Kidney (tissue), 14 donors: ENCODE data around the gene PNO1. TPM values are rescaled to one million over a fixed set of nuclear protein-coding genes. Genes with fewer than 3 reads are reported as not detected.

Experiments
- DNase-seq, 5 donors: peaks; one replicate each; pipeline ENCODE4 v3.0.0-alpha.2; 2013 to 2020
- FAIRE-seq: peaks from 2 replicates; lab custom pipeline; 2012; peaks lifted over from hg19 to GRCh38; lab: Jason Lieb, UNC
- H3K27ac ChIP-seq, 2 donors: one replicate each; pipeline ENCODE4 v1.7.0; 2013; ENCODE audit warnings: low read depth in 2 of 2, low read length in 2 of 2, inconsistent platforms in 1 of 2
- H3K27me3 ChIP-seq: one replicate; pipeline ENCODE4 v1.7.1; 2013; ENCODE audit warnings: low read length, inconsistent platforms; ENCODE audit not compliant: control insufficient read depth, insufficient read depth
- H3K36me3 ChIP-seq, 3 donors: one replicate each; pipeline versions ENCODE4 v1.7.0 to v1.7.1; 2013; ENCODE audit warnings: low read length in 3 of 3, control low read depth in 1 of 3, inconsistent platforms in 1 of 3; ENCODE audit not compliant: insufficient read depth in 3 of 3, control insufficient read depth in 2 of 3
- H3K4me1 ChIP-seq, 3 donors: one replicate each; pipeline versions ENCODE4 v1.7.0 to v1.7.1; 2013; ENCODE audit warnings: low read length in 3 of 3, inconsistent platforms in 1 of 3, low read depth in 1 of 3; ENCODE audit not compliant: control insufficient read depth in 2 of 3, insufficient read depth in 2 of 3
- H3K4me3 ChIP-seq, 3 donors: one replicate each; pipeline versions ENCODE4 v1.7.0 to v1.8.1; 2013; ENCODE audit warnings: low read length in 3 of 3, control low read depth in 1 of 3, inconsistent platforms in 1 of 3
- H3K9ac ChIP-seq, 3 donors: one replicate each; pipeline versions ENCODE4 v1.7.0 to v1.7.1; 2013; ENCODE audit warnings: low read length in 3 of 3, control low read depth in 1 of 3, inconsistent platforms in 1 of 3
- H3K9me3 ChIP-seq, 3 donors: one replicate each; pipeline versions ENCODE4 v1.7.0 to v1.7.1; 2013; ENCODE audit warnings: low read length in 3 of 3, control low read depth in 1 of 3, inconsistent platforms in 1 of 3; ENCODE audit not compliant: control insufficient read depth in 2 of 3, insufficient read depth in 1 of 3
- CTCF ChIP-seq: IDR thresholded peaks from 3 replicates; pipeline ENCODE4 v1.5.1; 2012; ENCODE audit warnings: mild to moderate bottlenecking, moderate library complexity, borderline replicate concordance; ENCODE audit not compliant: insufficient read depth; ENCODE audit errors: extremely low read depth
- intact Hi-C: fragments of 100-400 bp; cut with DNase I; formaldehyde crosslinking; loops from one replicate; pipeline ENCODE4 v1.11.1; 2022
- polyA plus RNA-seq: library from polyadenylated mRNA; stranded (reverse); fragments of 350-450 nt; fragmentation: Illumina TruSeq; extraction: RNeasy Lipid Tissue Mini Kit (QIAGEN cat#74804); gene quantifications from one replicate; pipeline ENCODE4 v1.2.3, GENCODE V29; 2014; ENCODE audit warnings: low read depth, low replicate concordance; ENCODE audit not compliant: insufficient read depth
- total RNA-seq: library from RNA; stranded (reverse); fragmentation: NEBNext Ultra II Directional; extraction: Animal tissue kit (Norgen Biotek cat#: 25700); gene quantifications from one replicate; pipeline ENCODE4 v1.2.1, GENCODE V29; 2021
- donor health status: control.
- donor health status: control.
- donor health status: control.
- donor health status: control.
- donor health status: control.
- donor health status: DM: yes; HTN: yes; CAD: no.
- donor health status: Normal renal cell carcinoma (clear cell type).

PNO1 gene
- total and polyA plus RNA-seq, 2 donors from 2014 or later: 11.3 to 13.4 TPM

DNA sequence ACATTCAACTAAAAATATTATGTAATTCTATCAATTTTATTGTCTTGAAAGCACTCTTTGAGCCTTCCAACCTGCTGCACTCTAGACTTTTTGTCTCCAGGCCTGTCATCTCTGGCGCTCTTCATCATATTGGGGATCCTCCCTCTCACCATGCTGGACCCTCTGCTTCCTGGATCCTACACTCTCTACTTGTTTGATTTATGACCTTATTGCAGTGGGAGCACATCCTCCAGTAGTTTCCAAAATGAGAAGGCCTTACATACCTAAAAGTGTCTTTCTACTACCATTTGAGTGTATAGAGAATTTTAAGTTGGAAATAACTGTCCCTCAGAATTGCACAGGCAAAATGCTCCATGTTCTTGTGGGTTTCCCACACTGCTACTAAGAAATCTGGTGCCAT lies 25.2 kb downstream of the PNO1 start:
- FAIRE-seq: no peak
- TF ChIP-seq CTCF: no peak
- H3K27me3 ChIP-seq: no peaks in the 10 kb centered on the region
- intact Hi-C loops: no loop called here
- H3K4me3 ChIP-seq: no peak overlapping the region
- no peaks in the 10 kb centered on the region for H3K4me1 ChIP-seq
- peak in 1 of 5 donors; percentile 9 for DNase-seq
- H3K27ac ChIP-seq: no peak overlapping the region
- peaks cover 0 to 9% (median 0%) of the 10 kb centered on the region in 3 donors for H3K36me3 ChIP-seq
- no peak overlapping the region for H3K9ac ChIP-seq
- H3K9me3 ChIP-seq: no peaks in the 10 kb centered on the region

DNA sequence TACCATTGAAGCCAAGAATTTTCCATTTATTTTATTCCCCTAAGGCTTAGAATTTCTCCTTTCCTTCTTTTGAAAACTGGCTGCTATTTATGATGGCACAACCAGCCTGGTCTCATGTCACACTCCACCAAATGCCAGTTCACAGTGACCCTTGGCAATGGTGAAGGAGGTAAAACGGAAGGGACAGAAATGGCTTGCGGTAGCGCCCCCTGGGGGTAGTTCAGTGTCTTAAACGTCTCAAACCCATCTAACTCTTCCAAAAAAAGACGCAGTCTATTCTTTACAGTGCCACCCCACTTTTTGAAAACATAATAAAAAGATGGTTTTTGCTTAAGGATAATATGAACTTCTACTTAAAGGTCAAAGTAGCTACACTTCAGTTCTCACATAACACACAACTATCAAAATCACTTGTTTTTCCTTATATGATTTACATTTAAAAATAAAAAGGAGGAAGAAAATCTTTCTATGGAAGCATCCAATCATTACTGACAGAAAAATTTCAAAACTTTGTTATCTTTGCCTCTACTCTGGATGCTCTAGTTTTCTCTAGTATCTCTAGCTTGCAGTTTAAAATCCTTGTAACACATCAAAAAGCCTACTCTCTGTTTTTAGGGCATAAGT lies 28.0 kb downstream of the PNO1 start:
- no peaks in the 10 kb centered on the region for H3K4me1 ChIP-seq
- intact Hi-C loops: no loop called here
- no peaks in the 10 kb centered on the region for H3K27me3 ChIP-seq
- H3K4me3 ChIP-seq: no peak overlapping the region
- no peak overlapping the region for H3K9ac ChIP-seq
- no peak overlapping the region for H3K27ac ChIP-seq
- no peak for FAIRE-seq
- peak; percentile 26 for TF ChIP-seq CTCF
- DNase-seq: peak in 3 of 5 donors; percentile 14 to 50 (median 24)
- H3K9me3 ChIP-seq: no peaks in the 10 kb centered on the region
- peaks cover 0 to 9% (median 0%) of the 10 kb centered on the region in 3 donors for H3K36me3 ChIP-seq

- intact Hi-C loops: no loop called here
- Histone ChIP-seq H3K27me3 (no peaks in the 10 kb centered on the region), H3K9ac (no peak overlapping the region), H3K4me1 (peaks cover 0 to 4% (median 0%) of the 10 kb centered on the region in 3 donors), H3K27ac (no peak overlapping the region), H3K4me3 (no peak overlapping the region), H3K36me3 (peaks cover 0 to 6% (median 0%) of the 10 kb centered on the region in 3 donors), H3K9me3 (no peaks in the 10 kb centered on the region)
- no peak for DNase-seq
- no peak for FAIRE-seq
- no peak for TF ChIP-seq CTCF
These were observed 29.6 kb downstream of the PNO1 start for GRCh38 chr2:68187329-68187728.
